Neural cell (in vitro differentiated cells): ENCODE results near the gene TP53TG5.

Source experiments
- EP300 ChIP-seq: fragments of 450-650 bp; conservative IDR thresholded peaks from 2 replicates; pipeline ENCODE4 v1.6.1; 2014; ENCODE audit warnings: antibody characterized with exemption, mild to moderate bottlenecking, moderate library complexity; ENCODE audit not compliant: poor library complexity, severe bottlenecking
- EZH2 ChIP-seq: fragments of 200-600, 300-800 bp; shearing (Covaris generic), sonication (generic); IDR thresholded peaks from 2 replicates; pipeline ENCODE4 v1.6.1; 2014; ENCODE audit warnings: antibody characterized with exemption, low read length, borderline replicate concordance, mild to moderate bottlenecking; ENCODE audit not compliant: insufficient read depth, poor library complexity, severe bottlenecking
- MXI1 ChIP-seq: fragments of 450-650 bp; conservative IDR thresholded peaks from 2 replicates; pipeline ENCODE4 v1.6.1; 2014; ENCODE audit warnings: antibody characterized with exemption, mild to moderate bottlenecking; ENCODE audit not compliant: poor library complexity, severe bottlenecking
- POLR2AphosphoS5 ChIP-seq: IDR thresholded peaks from 2 replicates; pipeline ENCODE4 v1.6.1; 2012
- RAD21 ChIP-seq: fragments of 450-650 bp; conservative IDR thresholded peaks from 2 replicates; pipeline ENCODE4 v1.6.1; 2014; ENCODE audit warnings: antibody characterized with exemption, mild to moderate bottlenecking, moderate library complexity
- REST ChIP-seq: IDR thresholded peaks from 2 replicates; pipeline ENCODE4 v1.6.1; 2012; ENCODE audit warnings: borderline replicate concordance
- SMC3 ChIP-seq: fragments of 450-650 bp; conservative IDR thresholded peaks from 2 replicates; pipeline ENCODE4 v1.6.1; 2014; ENCODE audit warnings: antibody characterized with exemption, mild to moderate bottlenecking, moderate library complexity; ENCODE audit not compliant: poor library complexity
- TAF1 ChIP-seq: IDR thresholded peaks from 2 replicates; pipeline ENCODE4 v1.6.1; 2012; ENCODE audit warnings: low read depth
- TF ChIP-seq, protein P1 (sequence below): fragments of 450-650 bp; IDR thresholded peaks from 2 replicates; pipeline ENCODE4 v1.5.1; 2014; ENCODE audit warnings: antibody characterized with exemption, mild to moderate bottlenecking, moderate library complexity; ENCODE audit not compliant: poor library complexity, severe bottlenecking

- TF ChIP-seq TAF1 (no peak), RAD21 (no peak), POLR2AphosphoS5 (no peak), EZH2 (no peak), MXI1 (no peak), EP300 (no peak), REST (no peak), SMC3 (no peak)
- TF ChIP-seq, protein P1, sequence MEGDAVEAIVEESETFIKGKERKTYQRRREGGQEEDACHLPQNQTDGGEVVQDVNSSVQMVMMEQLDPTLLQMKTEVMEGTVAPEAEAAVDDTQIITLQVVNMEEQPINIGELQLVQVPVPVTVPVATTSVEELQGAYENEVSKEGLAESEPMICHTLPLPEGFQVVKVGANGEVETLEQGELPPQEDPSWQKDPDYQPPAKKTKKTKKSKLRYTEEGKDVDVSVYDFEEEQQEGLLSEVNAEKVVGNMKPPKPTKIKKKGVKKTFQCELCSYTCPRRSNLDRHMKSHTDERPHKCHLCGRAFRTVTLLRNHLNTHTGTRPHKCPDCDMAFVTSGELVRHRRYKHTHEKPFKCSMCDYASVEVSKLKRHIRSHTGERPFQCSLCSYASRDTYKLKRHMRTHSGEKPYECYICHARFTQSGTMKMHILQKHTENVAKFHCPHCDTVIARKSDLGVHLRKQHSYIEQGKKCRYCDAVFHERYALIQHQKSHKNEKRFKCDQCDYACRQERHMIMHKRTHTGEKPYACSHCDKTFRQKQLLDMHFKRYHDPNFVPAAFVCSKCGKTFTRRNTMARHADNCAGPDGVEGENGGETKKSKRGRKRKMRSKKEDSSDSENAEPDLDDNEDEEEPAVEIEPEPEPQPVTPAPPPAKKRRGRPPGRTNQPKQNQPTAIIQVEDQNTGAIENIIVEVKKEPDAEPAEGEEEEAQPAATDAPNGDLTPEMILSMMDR = no peak
Measured at GRCh38 chr20:45420125-45420524, 42.0 kb upstream of the TP53TG5 start.
